KBM-7 (cell line): ENCODE measurements around the gene CCNYL1.
"Not testable (repeated sequence)": the region's sequence is repeated elsewhere in the genome, so short reads cannot be mapped to it uniquely, and the experiment has no call there.

ENCODE experiments used
- DNase-seq: peaks from one replicate; pipeline ENCODE4 v3.0.0-alpha.2; 2015
- in situ Hi-C: fragments of 300-500 bp; cut with MboI; formaldehyde crosslinking; loops from 2 replicates; pipeline ENCODE4 v1.14.3; 2020; ENCODE audit warnings: low sequenced_read_pairs, low pct_unique_long_range_greater_than_20kb, mixed read lengths

Gene CCNYL1

GRCh38 chr2:207694811-207695281, 16.6 kb upstream of the CCNYL1 start:
- no peak for DNase-seq
- in situ Hi-C loops, result no loop called here

- DNase-seq, result no peak
- in situ Hi-C loops, result no loop called here
Measured at GRCh38 chr2:207695293-207695692, 16.1 kb upstream of the CCNYL1 start.

GRCh38 chr2:207696911-207697310, 14.5 kb upstream of the CCNYL1 start:
- in situ Hi-C loops, DNase-seq: not testable (repeated sequence)

GRCh38 chr2:207697411-207697810, 14.0 kb upstream of the CCNYL1 start:
- in situ Hi-C loops, result no loop called here
- DNase-seq, result no peak

GRCh38 chr2:207698301-207698700, 13.1 kb upstream of the CCNYL1 start:
- in situ Hi-C loops, result no loop called here
- no peak for DNase-seq

- no peak for DNase-seq
- in situ Hi-C loops, result no loop called here
Measured at GRCh38 chr2:207704078-207704477, 7.4 kb upstream of the CCNYL1 start.

GRCh38 chr2:207704671-207705070, 6.8 kb upstream of the CCNYL1 start:
- DNase-seq, result no peak
- in situ Hi-C loops, result no loop called here

- in situ Hi-C loops, result no loop called here
- peak; percentile 66 for DNase-seq
Measured at GRCh38 chr2:207706936-207707860, 4.2 kb upstream of the CCNYL1 start.

GRCh38 chr2:207711750-207712530, 500 bp downstream of the CCNYL1 start:
- peak; percentile 50 for DNase-seq
- in situ Hi-C loops, result no loop called here

- in situ Hi-C loops, result no loop called here
- no peak for DNase-seq
Measured at GRCh38 chr2:207716056-207716455, 4.6 kb downstream of the CCNYL1 start.

GRCh38 chr2:207718521-207718920, 7.1 kb downstream of the CCNYL1 start:
- DNase-seq, result no peak
- in situ Hi-C loops, result no loop called here

GRCh38 chr2:207719008-207719407, 7.6 kb downstream of the CCNYL1 start:
- in situ Hi-C loops, result no loop called here
- DNase-seq, result no peak

GRCh38 chr2:207719655-207720054, 8.2 kb downstream of the CCNYL1 start:
- DNase-seq, in situ Hi-C loops: not testable (repeated sequence)

- in situ Hi-C loops, result no loop called here
- no peak for DNase-seq
Measured at GRCh38 chr2:207720517-207721187, 9.2 kb downstream of the CCNYL1 start.

GRCh38 chr2:207722773-207723424, 11.5 kb downstream of the CCNYL1 start:
- in situ Hi-C loops, result no loop called here
- DNase-seq, result no peak

- in situ Hi-C loops, DNase-seq: not testable (repeated sequence)
Measured at GRCh38 chr2:207723425-207723787, 12.0 kb downstream of the CCNYL1 start.

- in situ Hi-C loops, result no loop called here
- DNase-seq, result no peak
Measured at GRCh38 chr2:207724113-207724512, 12.7 kb downstream of the CCNYL1 start.

GRCh38 chr2:207725873-207726578, 14.6 kb downstream of the CCNYL1 start:
- in situ Hi-C loops, result no loop called here
- DNase-seq, result no peak

GRCh38 chr2:207727261-207727660, 15.8 kb downstream of the CCNYL1 start:
- DNase-seq, result no peak
- in situ Hi-C loops, result no loop called here
